Activated T-helper 17 cell treated with anti-CD3 and anti-CD28 coated beads, Interleukin-2, amount 50 U/mL, for 72 hours (primary cell): ENCODE data around the gene PRELID1. TPM values are rescaled to one million over a fixed set of nuclear protein-coding genes. Genes with fewer than 3 reads are reported as not detected.

Experiments
- ATAC-seq: fragments of 150-1000 bp; cut with Tn5 transposase; replicated peaks from 2 replicates; pipeline ENCODE4 v1.10.0; 2021; ENCODE audit warnings: mild to moderate bottlenecking, moderate library complexity
- H3K27ac Mint-ChIP-seq: one replicate; pipeline ENCODE4 v1.8.0; 2022; ENCODE audit warnings: mixed read lengths
- H3K27me3 Mint-ChIP-seq: one replicate; pipeline ENCODE4 v1.8.0; 2022; ENCODE audit warnings: mixed read lengths
- H3K36me3 Mint-ChIP-seq: one replicate; pipeline ENCODE4 v1.8.0; 2022; ENCODE audit warnings: low read depth, mild to moderate bottlenecking, mixed read lengths
- H3K4me1 Mint-ChIP-seq: one replicate; pipeline ENCODE4 v1.8.0; 2022; ENCODE audit warnings: mixed read lengths
- H3K4me3 Mint-ChIP-seq: one replicate; pipeline ENCODE4 v1.8.0; 2022; ENCODE audit warnings: mild to moderate bottlenecking, mixed read lengths
- H3K9me3 Mint-ChIP-seq: one replicate; pipeline ENCODE4 v1.8.0; 2022; ENCODE audit warnings: mixed read lengths
- total RNA-seq, 2 donors: library from RNA; stranded (reverse); gene quantifications; one replicate each; pipeline ENCODE4 v1.2.3, GENCODE V29; 2022

Gene PRELID1
- total RNA-seq, 2 donors from 2014 or later, result 142 to 314 TPM

GRCh38 chr5:177313561-177314259 lies 10.1 kb downstream of the PRELID1 start:
- Mint-ChIP-seq H3K27me3 (no peaks in the 10 kb centered on the region), H3K4me3 (peak overlapping the region; percentile 86), H3K36me3 (peaks cover 7% of the 10 kb centered on the region), H3K27ac (no peak overlapping the region), H3K4me1 (peaks cover 20% of the 10 kb centered on the region), H3K9me3 (no peaks in the 10 kb centered on the region)
- ATAC-seq, result no peak

- no peaks in the 10 kb centered on the region for H3K27me3 Mint-ChIP-seq
- H3K4me1 Mint-ChIP-seq, result peaks cover 17% of the 10 kb centered on the region
- H3K4me3 Mint-ChIP-seq, result no peak overlapping the region
- H3K36me3 Mint-ChIP-seq, result peaks cover 5% of the 10 kb centered on the region
- no peak for ATAC-seq
- H3K27ac Mint-ChIP-seq, result no peak overlapping the region
- H3K9me3 Mint-ChIP-seq, result no peaks in the 10 kb centered on the region
Measured at GRCh38 chr5:177314376-177315342, 11.1 kb downstream of the PRELID1 start.

GRCh38 chr5:177315411-177315810 lies 11.8 kb downstream of the PRELID1 start:
- no peak overlapping the region for H3K27ac Mint-ChIP-seq
- H3K4me3 Mint-ChIP-seq, result no peak overlapping the region
- H3K36me3 Mint-ChIP-seq, result peaks cover 5% of the 10 kb centered on the region
- H3K27me3 Mint-ChIP-seq, result no peaks in the 10 kb centered on the region
- H3K9me3 Mint-ChIP-seq, result no peaks in the 10 kb centered on the region
- H3K4me1 Mint-ChIP-seq, result peaks cover 17% of the 10 kb centered on the region
- no peak for ATAC-seq

- Mint-ChIP-seq H3K27me3 (no peaks in the 10 kb centered on the region), H3K36me3 (peaks cover 1% of the 10 kb centered on the region), H3K9me3 (no peaks in the 10 kb centered on the region), H3K27ac (no peak overlapping the region), H3K4me3 (no peak overlapping the region), H3K4me1 (peaks cover 13% of the 10 kb centered on the region)
- ATAC-seq, result no peak
Measured at GRCh38 chr5:177316005-177316404, 12.4 kb downstream of the PRELID1 start.

GRCh38 chr5:177317959-177318377 lies 14.4 kb downstream of the PRELID1 start:
- H3K27ac Mint-ChIP-seq, result no peak overlapping the region
- ATAC-seq, result peak; percentile 72
- peaks cover 12% of the 10 kb centered on the region for H3K4me1 Mint-ChIP-seq
- no peaks in the 10 kb centered on the region for H3K27me3 Mint-ChIP-seq
- no peaks in the 10 kb centered on the region for H3K9me3 Mint-ChIP-seq
- H3K36me3 Mint-ChIP-seq, result peaks cover 9% of the 10 kb centered on the region
- H3K4me3 Mint-ChIP-seq, result no peak overlapping the region

GRCh38 chr5:177319913-177320588 lies 16.5 kb downstream of the PRELID1 start:
- Mint-ChIP-seq H3K4me3 (no peak overlapping the region), H3K27ac (no peak overlapping the region), H3K9me3 (no peaks in the 10 kb centered on the region), H3K4me1 (peaks cover 6% of the 10 kb centered on the region), H3K36me3 (peaks cover 15% of the 10 kb centered on the region), H3K27me3 (no peaks in the 10 kb centered on the region)
- peak; percentile 64 for ATAC-seq

- Mint-ChIP-seq H3K4me3 (no peak overlapping the region), H3K9me3 (no peaks in the 10 kb centered on the region), H3K36me3 (peaks cover 15% of the 10 kb centered on the region), H3K4me1 (peaks cover 6% of the 10 kb centered on the region), H3K27ac (no peak overlapping the region), H3K27me3 (no peaks in the 10 kb centered on the region)
- ATAC-seq, result no peak
Measured at GRCh38 chr5:177320879-177321278, 17.3 kb downstream of the PRELID1 start.

GRCh38 chr5:177325868-177326381 lies 22.3 kb downstream of the PRELID1 start:
- peak overlapping the region; percentile 54 for H3K27ac Mint-ChIP-seq
- ATAC-seq, result no peak
- peaks cover 6% of the 10 kb centered on the region for H3K4me1 Mint-ChIP-seq

GRCh38 chr5:177327539-177328522 lies 24.2 kb downstream of the PRELID1 start:
- H3K27me3 Mint-ChIP-seq, result no peaks in the 10 kb centered on the region
- H3K4me3 Mint-ChIP-seq, result peak overlapping the region; percentile 39
- H3K9me3 Mint-ChIP-seq, result no peaks in the 10 kb centered on the region
- H3K36me3 Mint-ChIP-seq, result peaks cover 53% of the 10 kb centered on the region
- H3K27ac Mint-ChIP-seq, result peak overlapping the region; percentile 25
- peaks cover 6% of the 10 kb centered on the region for H3K4me1 Mint-ChIP-seq
- ATAC-seq, result peak; percentile 89

More at GRCh38 chr5:177325868-177326381, 22.3 kb downstream of the PRELID1 start:
- Mint-ChIP-seq H3K9me3 (no peaks in the 10 kb centered on the region), H3K4me3 (no peak overlapping the region), H3K36me3 (peaks cover 46% of the 10 kb centered on the region), H3K27me3 (no peaks in the 10 kb centered on the region)

- Mint-ChIP-seq H3K4me3 (no peak overlapping the region), H3K36me3 (peaks cover 54% of the 10 kb centered on the region), H3K9me3 (no peaks in the 10 kb centered on the region), H3K27me3 (no peaks in the 10 kb centered on the region), H3K4me1 (peaks cover 6% of the 10 kb centered on the region), H3K27ac (no peak overlapping the region)
- no peak for ATAC-seq
Measured at GRCh38 chr5:177328545-177329231, 25.1 kb downstream of the PRELID1 start.

DNA sequence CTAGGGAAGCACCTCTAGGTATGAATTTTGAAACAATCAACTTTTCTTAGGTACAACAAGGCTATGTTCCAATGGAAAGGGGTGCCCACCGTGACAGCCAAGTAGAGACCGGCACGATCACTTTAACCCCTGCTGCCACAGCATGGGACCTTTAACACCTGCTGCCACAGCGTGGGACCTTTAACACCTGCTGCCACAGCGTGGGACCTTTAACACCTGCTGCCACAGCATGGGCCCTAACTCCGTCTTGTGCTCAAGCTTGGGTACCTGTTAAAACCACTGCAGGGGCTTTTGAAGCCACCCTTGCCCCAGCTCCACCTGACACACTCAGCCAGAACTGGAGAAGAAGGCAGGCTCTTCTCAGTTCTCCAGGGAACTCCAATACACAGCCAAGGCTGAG lies 26.3 kb downstream of the PRELID1 start:
- Mint-ChIP-seq H3K4me3 (no peak overlapping the region), H3K9me3 (no peaks in the 10 kb centered on the region), H3K27ac (no peak overlapping the region), H3K36me3 (peaks cover 66% of the 10 kb centered on the region), H3K27me3 (no peaks in the 10 kb centered on the region), H3K4me1 (peaks cover 6% of the 10 kb centered on the region)
- ATAC-seq, result no peak

DNA sequence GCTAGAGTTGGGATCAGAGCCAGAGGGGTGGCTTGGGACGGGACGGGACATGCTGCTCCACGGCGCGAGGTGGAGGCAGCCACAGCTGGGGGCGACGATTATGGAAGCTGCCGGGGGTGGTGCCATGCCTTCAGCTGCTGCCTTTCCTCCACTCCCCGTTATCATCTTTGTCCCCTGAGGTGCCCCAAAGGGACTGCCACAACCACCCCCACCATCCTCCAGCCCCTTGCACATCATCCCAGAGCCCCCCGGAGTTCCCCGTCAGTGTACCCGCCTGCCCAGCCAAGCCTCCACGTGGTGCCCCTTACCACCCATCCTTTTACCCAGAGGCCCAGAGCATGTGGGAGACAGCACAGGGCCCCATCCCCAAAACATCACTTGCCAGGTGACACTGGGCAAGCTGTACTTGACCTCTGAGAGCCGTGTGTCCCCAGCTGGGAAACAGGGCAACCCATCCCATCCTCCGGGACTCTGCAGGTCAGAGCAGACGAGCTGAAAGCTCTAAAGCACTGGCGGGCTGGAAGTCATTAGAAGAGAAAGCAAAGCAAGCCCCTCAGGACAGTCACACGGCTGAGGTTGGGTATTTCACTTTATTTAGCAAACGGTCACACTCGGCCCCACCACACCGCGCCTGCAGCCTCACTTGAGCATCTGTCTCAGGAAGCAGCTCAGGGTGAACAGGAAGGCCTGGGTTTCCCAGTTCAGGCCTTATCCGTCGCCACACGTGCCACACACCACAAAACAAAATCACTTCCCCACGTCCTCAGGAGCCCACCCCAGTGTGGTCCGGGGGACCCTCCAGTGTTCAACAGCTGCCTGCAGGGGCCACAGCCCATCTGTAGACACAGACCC lies 27.6 kb downstream of the PRELID1 start:
- ATAC-seq, result no peak
- Mint-ChIP-seq H3K36me3 (peaks cover 79% of the 10 kb centered on the region), H3K27me3 (no peaks in the 10 kb centered on the region), H3K9me3 (no peaks in the 10 kb centered on the region), H3K4me1 (peaks cover 10% of the 10 kb centered on the region), H3K4me3 (no peak overlapping the region), H3K27ac (no peak overlapping the region)
